Esophagus muscularis mucosa (tissue), 4 donors: ENCODE data around the gene ZDHHC4. TPM values are rescaled to one million over a fixed set of nuclear protein-coding genes. Genes with fewer than 3 reads are reported as not detected.
A peak's percentile ranks its signal among the peaks of the same experiment; 100 is the strongest.

Experiments
- DNase-seq: peaks from one replicate; pipeline ENCODE4 v3.0.0-alpha.2; 2017; ENCODE audit errors: extremely low spot score
- H3K27ac ChIP-seq, 4 donors: fragments of 200-600 bp; sonication (generic); replicated peaks in 1 of 4; 1 replicate in 3 of 4; 2 replicates in 1 of 4; pipeline ENCODE4 v1.5.1; 2016 to 2019; ENCODE audit warnings: mild to moderate bottlenecking in 1 of 4
- H3K27me3 ChIP-seq, 4 donors: fragments of 200-600 bp; sonication (generic); one replicate each; pipeline versions ENCODE4 v1.5.1 to v1.6.0; 2016 to 2019
- H3K36me3 ChIP-seq, 4 donors: fragments of 200-600 bp; sonication (generic); one replicate each; pipeline ENCODE4 v1.5.1; 2016 to 2019
- H3K4me1 ChIP-seq, 4 donors: fragments of 200-600 bp; sonication (generic); one replicate each; pipeline ENCODE4 v1.5.1; 2016 to 2019
- H3K4me3 ChIP-seq, 4 donors: fragments of 200-600 bp; sonication (generic); 1 replicate in 2 of 4; 2 replicates in 2 of 4; pipeline ENCODE4 v1.5.1; 2016 to 2019; ENCODE audit warnings: mild to moderate bottlenecking in 4 of 4, moderate library complexity in 1 of 4
- H3K9me3 ChIP-seq, 4 donors: fragments of 200-600 bp; sonication (generic); 1 replicate in 3 of 4; 2 replicates in 1 of 4; pipeline ENCODE4 v1.5.1; 2016 to 2019
- EP300 ChIP-seq: sonication (generic); formaldehyde crosslinking; IDR thresholded peaks from one replicate; pipeline ENCODE4 v1.6.1; 2017; ENCODE audit warnings: antibody characterized with exemption
- POLR2A ChIP-seq: fragments of 450-650 bp; IDR thresholded peaks from one replicate; pipeline ENCODE4 v1.6.1; 2017; ENCODE audit warnings: antibody characterized with exemption, moderate library complexity, mild to moderate bottlenecking, low read depth
- POLR2AphosphoS5 ChIP-seq, 2 donors: sonication (generic); formaldehyde crosslinking; IDR thresholded peaks; one replicate each; pipeline ENCODE4 v1.6.1; 2017; ENCODE audit warnings: antibody characterized with exemption in 2 of 2
- WGBS: methylation state at CpG from one replicate; pipeline ENCODE4 v1.1.5; 2018; 5-methylcytosine and 5-hydroxymethylcytosine counted together
- intact Hi-C: fragments of 100-400 bp; cut with DNase I; formaldehyde crosslinking; loops from one replicate; pipeline ENCODE4 v1.15.1; 2023
- total RNA-seq, 4 donors: library from RNA; depleted of rRNA; stranded (reverse); fragments of >200 nt; gene quantifications; one replicate each; pipeline versions ENCODE4 v1.1.0 to v1.2.1, GENCODE V29; 2016
- TF ChIP-seq, protein P1 (sequence below), 3 experiments: fragments of 200-600 bp in 2 of 3; fragments of 450-650 bp in 1 of 3; sonication (generic) in 2 of 3; IDR thresholded peaks; one replicate each; pipeline ENCODE4 v1.5.1; 2017 to 2019; ENCODE audit warnings: antibody characterized with exemption in 3 of 3, mild to moderate bottlenecking in 2 of 3, moderate library complexity in 1 of 3

ZDHHC4 gene
- total RNA-seq, 4 donors from 2014 or later = 41.5 to 57.4 (median 51.9) TPM

DNA sequence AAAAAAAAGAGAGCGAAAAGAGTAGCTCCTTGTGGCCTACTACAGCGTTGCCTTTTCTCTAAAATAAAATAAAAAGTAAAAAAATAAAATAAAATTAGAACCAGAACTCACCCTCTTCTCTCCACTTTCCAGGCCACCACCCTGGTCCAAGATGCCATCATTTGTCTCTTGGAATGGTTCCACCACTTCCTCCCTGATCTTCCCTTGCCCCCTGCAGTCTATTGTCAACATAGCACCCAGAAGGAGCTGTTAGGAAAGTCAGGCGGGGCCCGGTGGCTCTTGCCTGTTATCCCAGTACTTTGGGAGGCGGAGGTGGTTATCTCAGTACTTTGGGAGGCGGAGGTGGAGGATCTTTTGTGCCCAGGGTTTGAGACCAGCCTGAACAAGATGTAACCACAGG, 18.4 kb upstream of the ZDHHC4 start:
- no peak overlapping the region for H3K27ac ChIP-seq
- TF ChIP-seq, protein P1, sequence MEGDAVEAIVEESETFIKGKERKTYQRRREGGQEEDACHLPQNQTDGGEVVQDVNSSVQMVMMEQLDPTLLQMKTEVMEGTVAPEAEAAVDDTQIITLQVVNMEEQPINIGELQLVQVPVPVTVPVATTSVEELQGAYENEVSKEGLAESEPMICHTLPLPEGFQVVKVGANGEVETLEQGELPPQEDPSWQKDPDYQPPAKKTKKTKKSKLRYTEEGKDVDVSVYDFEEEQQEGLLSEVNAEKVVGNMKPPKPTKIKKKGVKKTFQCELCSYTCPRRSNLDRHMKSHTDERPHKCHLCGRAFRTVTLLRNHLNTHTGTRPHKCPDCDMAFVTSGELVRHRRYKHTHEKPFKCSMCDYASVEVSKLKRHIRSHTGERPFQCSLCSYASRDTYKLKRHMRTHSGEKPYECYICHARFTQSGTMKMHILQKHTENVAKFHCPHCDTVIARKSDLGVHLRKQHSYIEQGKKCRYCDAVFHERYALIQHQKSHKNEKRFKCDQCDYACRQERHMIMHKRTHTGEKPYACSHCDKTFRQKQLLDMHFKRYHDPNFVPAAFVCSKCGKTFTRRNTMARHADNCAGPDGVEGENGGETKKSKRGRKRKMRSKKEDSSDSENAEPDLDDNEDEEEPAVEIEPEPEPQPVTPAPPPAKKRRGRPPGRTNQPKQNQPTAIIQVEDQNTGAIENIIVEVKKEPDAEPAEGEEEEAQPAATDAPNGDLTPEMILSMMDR (IDR thresholded peaks at IDR 0.05) = peak in 1 of 3 experiments; percentile 13
- no peak for TF ChIP-seq POLR2A
- H3K36me3 ChIP-seq = no peaks in the 10 kb centered on the region
- H3K27me3 ChIP-seq = peaks cover 0 to 9% (median 0%) of the 10 kb centered on the region in 4 donors
- H3K4me3 ChIP-seq = no peak overlapping the region
- H3K9me3 ChIP-seq = no peaks in the 10 kb centered on the region
- DNase-seq = no peak
- no peaks in the 10 kb centered on the region for H3K4me1 ChIP-seq
- WGBS = 62% methylated on average over 6 of the region's 6 CpGs
- intact Hi-C loops = no loop called here

DNA sequence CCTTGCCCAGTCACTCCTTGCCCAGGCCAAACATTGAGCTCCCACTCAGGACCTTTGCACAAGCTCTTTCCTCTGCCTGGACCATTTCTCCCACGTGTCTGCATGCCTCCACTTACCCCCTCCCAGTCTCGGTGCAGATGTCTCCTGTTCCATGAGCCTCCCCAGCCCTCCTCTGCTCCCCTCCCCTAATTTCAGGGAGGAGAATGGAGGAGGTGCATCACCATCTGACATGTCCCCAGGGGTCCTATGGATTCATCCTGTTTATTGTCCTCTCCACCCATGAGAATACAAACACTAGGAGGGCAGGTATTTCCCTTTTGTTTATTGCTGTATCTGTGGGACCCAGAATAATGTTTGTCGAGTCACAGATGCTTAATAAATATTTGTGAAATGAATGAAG, 17.4 kb upstream of the ZDHHC4 start:
- WGBS = 34% methylated on average over 3 of the region's 3 CpGs

DNA sequence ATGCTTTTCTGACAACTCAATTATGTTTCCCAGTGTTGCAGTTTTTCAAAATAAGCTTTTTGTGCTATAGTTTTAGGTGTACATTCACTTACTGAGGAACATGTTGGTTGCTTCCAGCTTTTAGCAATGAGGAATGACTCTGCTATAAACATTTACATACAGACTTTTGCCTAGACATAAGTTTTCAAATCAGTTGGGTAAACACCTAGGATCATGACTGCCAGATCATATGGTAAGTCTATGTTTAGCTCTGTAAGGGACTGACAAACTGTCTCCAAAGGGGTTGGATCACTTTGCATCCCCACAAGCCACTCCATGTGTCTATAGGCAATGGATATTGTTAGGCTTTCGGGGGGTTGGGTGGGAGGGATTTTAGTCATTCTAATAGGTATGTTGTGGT, 15.1 kb upstream of the ZDHHC4 start:
- Histone ChIP-seq H3K27ac (no peak overlapping the region), H3K36me3 (no peaks in the 10 kb centered on the region), H3K9me3 (no peaks in the 10 kb centered on the region), H3K4me1 (no peaks in the 10 kb centered on the region), H3K27me3 (peaks cover 0 to 9% (median 0%) of the 10 kb centered on the region in 4 donors), H3K4me3 (no peak overlapping the region)
- TF ChIP-seq POLR2A (no peak), EP300 (no peak), POLR2AphosphoS5 (IDR thresholded peaks at IDR 0.05) (no peak)
- TF ChIP-seq, protein P1 (IDR thresholded peaks at IDR 0.05) = no peak
- 100% methylated on average over 1 of the region's 1 CpG for WGBS
- no peak for DNase-seq
- intact Hi-C loops = no loop called here

More for the DNA sequence above, 17.4 kb upstream of the ZDHHC4 start:
- intact Hi-C loops = no loop called here
- no peaks in the 10 kb centered on the region for H3K9me3 ChIP-seq
- DNase-seq = no peak
- no peak for TF ChIP-seq EP300
- no peak for TF ChIP-seq POLR2AphosphoS5 (IDR thresholded peaks at IDR 0.05)
- no peak for TF ChIP-seq POLR2A
- TF ChIP-seq, protein P1 (IDR thresholded peaks at IDR 0.05) = no peak
- H3K4me3 ChIP-seq = no peak overlapping the region
- H3K27me3 ChIP-seq = peaks cover 0 to 9% (median 0%) of the 10 kb centered on the region in 4 donors
- H3K36me3 ChIP-seq = no peaks in the 10 kb centered on the region
- no peak overlapping the region for H3K27ac ChIP-seq
- no peaks in the 10 kb centered on the region for H3K4me1 ChIP-seq

DNA sequence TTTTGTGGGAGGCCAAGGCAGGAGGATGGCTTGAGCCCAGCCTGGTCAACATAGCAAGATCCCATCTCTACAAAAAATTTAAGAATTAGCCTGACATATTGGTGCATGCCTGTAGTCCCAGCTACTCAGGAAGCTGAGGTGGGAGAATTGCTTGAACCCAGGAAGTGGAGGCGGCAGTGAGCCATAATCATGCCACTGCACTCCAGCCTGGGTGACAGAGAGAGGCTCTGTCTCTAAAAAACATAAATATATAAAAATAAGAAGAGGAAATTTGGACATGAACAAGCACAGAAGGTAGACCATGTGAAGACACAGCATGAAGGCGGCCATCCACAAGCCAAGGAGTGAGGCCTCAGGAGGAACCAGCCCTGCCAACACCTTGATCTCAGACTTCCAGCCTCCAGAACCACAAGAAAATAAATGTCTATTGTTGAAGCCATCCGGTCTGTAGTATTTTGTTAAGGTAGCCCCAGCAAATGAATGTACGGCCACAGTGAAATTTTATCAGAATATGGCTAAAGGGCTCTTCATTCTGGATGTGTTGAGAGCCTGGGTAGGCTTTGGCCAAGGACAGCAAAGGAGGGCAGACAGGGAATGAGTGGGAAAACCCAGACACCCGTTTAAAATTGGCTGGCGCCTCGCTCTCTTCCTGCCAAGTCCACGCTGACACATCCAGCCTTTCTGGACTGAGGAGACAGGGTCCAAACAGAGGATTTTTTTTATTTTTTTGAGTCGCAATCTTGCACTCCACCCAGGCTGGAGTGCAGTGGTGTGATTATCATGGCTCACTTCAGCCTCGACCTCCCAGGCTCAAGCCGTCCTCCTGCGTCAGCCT, 13.1 kb upstream of the ZDHHC4 start:
- Histone ChIP-seq H3K36me3 (no peaks in the 10 kb centered on the region), H3K27ac (no peak overlapping the region), H3K4me3 (no peak overlapping the region), H3K4me1 (no peaks in the 10 kb centered on the region), H3K9me3 (no peaks in the 10 kb centered on the region), H3K27me3 (peaks cover 0 to 9% (median 0%) of the 10 kb centered on the region in 4 donors)
- intact Hi-C loops = no loop called here
- no peak for DNase-seq
- TF ChIP-seq POLR2AphosphoS5 (IDR thresholded peaks at IDR 0.05) (no peak), POLR2A (no peak), EP300 (no peak)
- TF ChIP-seq, protein P1 (IDR thresholded peaks at IDR 0.05) = no peak
- 79% methylated on average over 12 of the region's 12 CpGs for WGBS
